ENCODE measurements around the gene ATIC.
"Not testable (repeated sequence)": the region's sequence is repeated elsewhere in the genome, so short reads cannot be mapped to it uniquely, and the experiment has no call there.

ATIC gene

DNA sequence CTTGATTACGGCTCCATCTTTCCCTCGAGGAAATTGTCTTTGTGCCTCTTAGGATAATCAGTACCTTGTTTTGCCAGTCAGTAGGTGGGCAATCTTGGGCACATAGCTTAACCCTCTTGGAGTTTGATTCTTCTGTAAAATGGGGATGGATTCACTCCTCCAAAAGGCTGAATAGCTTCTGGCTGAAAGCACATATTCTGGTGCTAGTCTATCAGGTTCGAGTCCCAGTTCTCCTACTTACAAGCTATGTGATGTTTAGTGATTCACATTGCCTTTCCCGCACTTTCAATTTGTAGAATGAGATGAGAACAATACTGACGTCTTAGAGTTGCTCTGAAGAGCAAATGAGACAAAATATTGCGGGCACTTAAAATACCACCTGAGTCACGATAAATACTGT lies 43.9 kb downstream of the ATIC start:
- TF ChIP-seq, protein P1, sequence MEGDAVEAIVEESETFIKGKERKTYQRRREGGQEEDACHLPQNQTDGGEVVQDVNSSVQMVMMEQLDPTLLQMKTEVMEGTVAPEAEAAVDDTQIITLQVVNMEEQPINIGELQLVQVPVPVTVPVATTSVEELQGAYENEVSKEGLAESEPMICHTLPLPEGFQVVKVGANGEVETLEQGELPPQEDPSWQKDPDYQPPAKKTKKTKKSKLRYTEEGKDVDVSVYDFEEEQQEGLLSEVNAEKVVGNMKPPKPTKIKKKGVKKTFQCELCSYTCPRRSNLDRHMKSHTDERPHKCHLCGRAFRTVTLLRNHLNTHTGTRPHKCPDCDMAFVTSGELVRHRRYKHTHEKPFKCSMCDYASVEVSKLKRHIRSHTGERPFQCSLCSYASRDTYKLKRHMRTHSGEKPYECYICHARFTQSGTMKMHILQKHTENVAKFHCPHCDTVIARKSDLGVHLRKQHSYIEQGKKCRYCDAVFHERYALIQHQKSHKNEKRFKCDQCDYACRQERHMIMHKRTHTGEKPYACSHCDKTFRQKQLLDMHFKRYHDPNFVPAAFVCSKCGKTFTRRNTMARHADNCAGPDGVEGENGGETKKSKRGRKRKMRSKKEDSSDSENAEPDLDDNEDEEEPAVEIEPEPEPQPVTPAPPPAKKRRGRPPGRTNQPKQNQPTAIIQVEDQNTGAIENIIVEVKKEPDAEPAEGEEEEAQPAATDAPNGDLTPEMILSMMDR (IDR thresholded peaks at IDR 0.05; ENCODE audit: low read depth, low read length): no peak
- DNase-seq (ENCODE audit: extremely low read depth, low read depth): no peak

DNA sequence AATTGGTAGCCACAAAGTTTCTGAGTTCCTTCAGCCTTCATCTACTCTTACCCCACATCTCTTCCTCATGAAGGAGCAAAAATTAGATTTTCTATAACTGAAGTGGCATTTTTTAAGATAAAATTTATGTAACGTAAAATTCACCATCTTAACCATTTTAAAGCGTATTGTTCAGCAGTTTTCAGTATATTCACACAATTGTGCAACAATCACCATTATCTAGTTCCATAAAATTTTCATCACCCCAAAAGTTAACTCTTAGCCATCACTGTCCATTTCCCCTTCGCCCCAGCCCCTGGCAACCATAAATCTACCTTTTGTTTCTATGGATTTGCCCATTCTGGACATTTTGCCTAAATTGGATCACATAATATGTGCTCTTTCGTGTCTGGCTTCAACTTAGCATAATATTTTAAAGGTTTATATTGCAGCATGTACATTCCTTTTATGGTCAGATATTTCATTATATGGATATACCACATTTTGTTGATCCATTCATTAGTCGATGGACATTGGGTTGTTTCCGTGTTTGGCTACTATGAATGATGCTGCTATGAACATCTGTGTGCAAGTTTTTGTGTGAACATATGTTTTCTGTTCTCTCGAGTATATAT lies 44.6 kb downstream of the ATIC start:
- TF ChIP-seq, protein P1 (IDR thresholded peaks at IDR 0.05; ENCODE audit: low read depth, low read length): no peak
- DNase-seq (ENCODE audit: extremely low read depth, low read depth): no peak

DNA sequence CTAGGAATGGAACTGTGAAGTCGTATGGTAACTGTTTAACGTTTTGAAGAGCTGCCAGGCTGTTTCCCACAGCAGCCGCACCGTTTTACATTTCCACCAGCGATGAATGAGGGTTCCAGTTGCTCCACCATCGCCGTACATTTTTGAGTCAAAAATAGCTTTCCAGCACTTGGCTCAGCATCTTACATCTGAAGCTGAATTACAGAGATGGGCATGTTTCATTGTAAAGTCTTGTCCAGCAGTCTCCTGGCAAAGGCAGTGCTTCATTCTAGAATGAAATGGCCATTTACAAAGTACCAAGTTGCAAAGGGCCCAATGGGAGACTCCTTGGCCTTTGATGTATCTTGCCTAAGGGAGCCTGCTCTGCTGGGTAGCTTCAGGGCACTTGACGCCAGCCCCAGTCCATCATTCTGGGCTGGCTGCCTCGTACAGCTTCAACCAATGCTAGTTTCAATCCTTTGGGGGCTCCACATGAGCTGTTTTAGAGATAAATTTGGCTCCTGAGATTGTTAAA lies 45.1 kb downstream of the ATIC start:
- no peak for DNase-seq (ENCODE audit: extremely low read depth, low read depth)
- TF ChIP-seq, protein P1 (IDR thresholded peaks at IDR 0.05; ENCODE audit: low read depth, low read length): no peak

DNA sequence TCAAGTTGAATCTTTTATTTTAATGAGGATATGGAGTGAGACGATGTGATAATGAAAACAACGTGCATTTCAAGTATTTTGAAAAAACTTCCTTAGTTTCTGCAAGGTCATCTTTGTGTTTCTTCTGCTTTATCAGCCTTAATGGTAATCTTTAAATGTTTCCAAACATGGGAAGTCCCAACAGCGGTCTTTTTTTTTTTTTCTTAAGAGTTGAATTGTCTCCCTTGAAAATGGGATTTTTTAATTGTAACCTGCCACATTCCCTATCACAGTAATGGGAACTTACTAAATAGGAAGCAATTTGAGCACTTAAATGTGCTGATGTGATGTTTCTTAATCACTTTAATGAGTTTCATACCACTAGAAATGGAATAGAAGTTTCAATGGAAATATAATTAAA lies 45.8 kb downstream of the ATIC start:
- TF ChIP-seq, protein P1 (IDR thresholded peaks at IDR 0.05; ENCODE audit: low read depth, low read length): no peak
- DNase-seq (ENCODE audit: extremely low read depth, low read depth): no peak

DNA sequence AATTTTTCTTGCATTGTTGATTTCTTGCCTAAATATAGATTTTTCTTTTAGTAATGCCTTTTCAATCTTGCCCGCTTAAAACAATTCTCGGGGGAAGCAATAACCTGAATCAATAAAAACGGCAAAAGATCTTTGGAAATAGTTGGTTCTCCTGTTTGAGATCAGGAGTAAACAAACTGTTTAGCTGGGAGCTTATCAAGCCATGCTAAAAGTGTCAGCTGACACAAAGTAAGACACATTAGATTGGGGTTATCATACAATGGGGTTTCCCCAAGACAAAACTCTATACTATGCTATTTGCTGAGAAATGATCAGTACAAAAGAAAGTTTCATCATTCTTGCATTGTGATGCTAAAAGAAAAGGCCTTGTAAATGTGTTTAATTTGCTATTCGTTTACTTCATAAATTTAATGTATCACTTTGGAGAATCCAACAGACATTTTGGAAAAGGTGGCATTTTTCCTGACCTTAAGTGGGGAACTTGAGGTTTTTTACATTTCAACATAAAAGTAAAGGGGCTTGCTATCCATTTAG lies 46.5 kb downstream of the ATIC start:
- TF ChIP-seq, protein P1 (IDR thresholded peaks at IDR 0.05; ENCODE audit: low read depth, low read length): no peak
- no peak for DNase-seq (ENCODE audit: extremely low read depth, low read depth)

DNA sequence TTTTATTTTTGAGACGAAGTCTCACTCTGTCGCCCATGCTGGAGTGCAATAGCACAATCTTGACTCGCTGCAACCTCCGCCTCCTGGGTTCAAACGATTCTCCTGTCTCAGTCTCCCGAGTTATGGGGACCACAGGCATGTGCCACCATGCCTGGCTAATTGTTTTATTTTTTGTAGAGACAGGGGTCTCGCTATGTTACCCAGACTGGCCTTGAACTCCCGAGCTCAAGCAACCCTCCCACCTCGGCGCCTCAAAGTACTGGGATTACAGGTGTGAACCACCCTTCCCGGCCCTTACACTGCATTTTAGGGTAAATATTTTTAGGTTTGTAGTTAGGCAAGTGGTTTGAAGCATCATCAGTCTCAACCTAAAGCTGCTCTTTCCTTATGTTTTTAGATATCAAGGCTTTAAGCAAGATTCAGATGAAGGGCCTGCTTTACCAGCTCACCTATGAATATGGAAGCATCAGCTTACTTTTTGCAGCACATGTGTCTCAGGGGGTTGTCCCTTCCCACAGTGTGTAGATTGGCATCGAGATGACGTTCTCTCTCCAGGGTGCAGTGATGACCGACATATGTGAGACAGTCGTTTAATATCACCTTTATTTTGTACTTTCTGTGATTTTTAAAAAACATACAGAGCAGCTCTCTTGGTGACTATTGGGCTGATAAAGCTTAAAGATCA lies 47.2 kb downstream of the ATIC start:
- no peak for DNase-seq (ENCODE audit: extremely low read depth, low read depth)
- TF ChIP-seq, protein P1 (IDR thresholded peaks at IDR 0.05; ENCODE audit: low read depth, low read length): no peak

DNA sequence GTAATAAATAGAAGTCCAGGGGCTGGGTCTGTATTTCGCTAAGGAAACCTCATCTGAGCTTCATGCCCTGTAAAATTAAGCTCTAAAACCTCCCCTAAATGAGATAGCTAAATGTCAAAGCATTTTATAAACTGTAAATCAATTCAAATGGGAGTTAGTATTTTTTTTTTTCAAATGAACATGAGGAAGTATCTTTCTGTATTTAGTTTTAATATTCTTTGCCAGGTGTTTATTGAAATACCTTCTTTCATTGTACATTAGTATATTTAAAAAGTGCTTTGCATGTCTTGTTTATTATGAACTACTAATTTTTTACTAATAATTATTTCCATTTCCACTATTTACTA lies 47.7 kb downstream of the ATIC start:
- DNase-seq (ENCODE audit: extremely low read depth, low read depth): no peak
- TF ChIP-seq, protein P1 (IDR thresholded peaks at IDR 0.05; ENCODE audit: low read depth, low read length): no peak

DNA sequence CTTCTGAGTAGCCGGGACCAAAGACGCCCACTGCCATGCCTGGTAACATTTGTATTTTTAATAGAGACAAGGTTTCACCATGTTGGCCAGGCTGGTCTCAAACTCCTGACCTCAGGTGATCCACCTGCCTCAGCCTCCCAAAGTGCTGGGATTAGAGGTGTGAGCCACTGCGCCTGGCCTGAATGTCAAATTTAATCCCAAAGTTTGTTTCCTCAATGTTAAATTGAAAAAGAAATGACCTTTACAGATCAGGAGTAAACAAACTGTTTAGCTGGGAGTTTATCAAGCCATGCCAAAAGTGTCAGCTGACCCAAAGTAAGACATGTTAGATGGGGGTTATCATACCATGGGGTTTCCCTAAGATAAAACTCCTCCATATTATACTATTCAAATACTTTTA lies 48.2 kb downstream of the ATIC start:
- DNase-seq (ENCODE audit: extremely low read depth, low read depth): not testable (repeated sequence)
